NCI-H1417 treated with DMSO at 0.1 percent for 48 hours (cell line): ENCODE data around the gene ATRNL1.
"Not testable (repeated sequence)": the region's sequence is repeated elsewhere in the genome, so short reads cannot be mapped to it uniquely, and the experiment has no call there.

Source experiments
- DNase-seq: peaks from one replicate; lab custom pipeline; 2025; lab: John Stamatoyannopoulos, UW

The ATRNL1 gene

DNA sequence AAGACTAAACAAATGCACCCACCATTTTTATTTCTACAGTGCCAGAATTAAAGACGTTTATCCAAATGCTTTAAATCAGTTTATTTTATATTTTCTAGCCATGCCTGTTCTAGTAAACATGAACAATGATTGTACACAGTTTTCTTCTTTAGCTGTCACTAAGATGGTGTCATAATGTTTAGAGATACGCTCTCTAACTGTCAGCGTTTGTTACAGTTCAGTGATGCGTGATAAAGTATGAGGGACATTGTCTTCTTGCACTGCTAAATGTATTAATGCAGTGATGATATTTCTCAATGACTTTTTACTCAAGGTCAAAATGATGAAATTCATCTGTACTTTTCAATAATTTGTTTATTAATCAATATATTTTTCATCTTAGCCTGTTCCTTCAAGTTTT is 513.6 kb downstream of the ATRNL1 start:
- DNase-seq = no peak

- no peak for DNase-seq
Observed at GRCh38 chr10:115624448-115624847, 531.3 kb downstream of the ATRNL1 start.

DNA sequence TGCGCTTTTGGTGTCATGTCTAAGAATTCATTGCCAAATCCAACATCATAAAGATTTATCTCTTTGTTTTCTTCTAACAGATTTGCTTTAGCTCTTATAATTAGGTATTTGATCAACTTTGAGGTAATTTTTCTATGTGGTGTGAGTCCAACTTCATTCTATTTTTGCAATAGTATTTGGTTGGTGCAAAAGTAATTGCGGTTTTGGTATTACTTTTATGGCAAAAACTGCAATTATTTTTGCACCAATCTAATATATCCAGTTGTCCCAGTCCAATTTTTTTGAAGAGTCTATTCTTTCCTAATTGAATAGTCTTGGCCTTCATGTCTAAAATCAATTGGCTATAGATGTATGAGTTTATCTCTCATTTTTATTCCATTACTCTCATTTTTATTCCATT is 535.5 kb downstream of the ATRNL1 start:
- no peak for DNase-seq

- DNase-seq = no peak
Observed at GRCh38 chr10:115638246-115638645, 545.1 kb downstream of the ATRNL1 start.

GRCh38 chr10:115649217-115649616 is 556.1 kb downstream of the ATRNL1 start:
- DNase-seq = no peak

DNA sequence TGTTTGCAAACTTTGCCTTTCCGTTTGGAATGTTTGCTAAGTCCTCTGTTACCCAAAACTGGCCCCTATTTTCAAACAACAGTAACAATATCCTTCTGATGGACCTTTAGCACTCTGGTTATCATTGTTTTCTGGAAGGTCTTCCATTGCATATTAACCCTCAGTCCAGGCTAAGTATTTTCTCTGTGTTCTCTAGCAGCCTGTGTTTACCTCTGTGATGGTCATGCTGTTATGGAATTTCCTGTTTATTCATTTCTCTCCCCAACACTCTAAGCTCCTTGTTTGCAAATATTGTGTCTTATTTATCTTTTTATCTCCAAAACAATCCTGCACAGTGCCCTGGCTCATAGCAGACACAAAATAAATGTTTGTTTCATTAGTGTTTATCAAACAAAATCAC is 560.3 kb downstream of the ATRNL1 start:
- no peak for DNase-seq

DNA sequence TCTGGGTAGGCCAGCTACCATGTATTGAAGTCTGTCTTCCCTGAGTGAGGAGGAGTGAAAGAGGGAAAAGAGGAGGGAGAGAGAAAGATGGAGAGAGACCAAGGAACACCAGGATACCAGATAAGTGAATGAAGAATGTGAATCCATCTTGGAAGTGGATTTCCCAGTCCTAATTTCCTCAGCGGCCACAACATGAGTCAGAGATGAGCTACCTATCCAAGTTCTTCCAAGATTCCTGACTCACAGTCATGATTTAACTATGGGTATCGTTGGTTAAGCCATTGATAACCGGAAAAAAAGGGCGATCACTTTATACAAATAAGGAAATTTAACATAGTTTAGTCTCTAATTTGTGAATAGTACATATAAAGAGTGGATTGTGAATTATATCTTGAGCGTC is 561.8 kb downstream of the ATRNL1 start:
- DNase-seq = no peak

DNA sequence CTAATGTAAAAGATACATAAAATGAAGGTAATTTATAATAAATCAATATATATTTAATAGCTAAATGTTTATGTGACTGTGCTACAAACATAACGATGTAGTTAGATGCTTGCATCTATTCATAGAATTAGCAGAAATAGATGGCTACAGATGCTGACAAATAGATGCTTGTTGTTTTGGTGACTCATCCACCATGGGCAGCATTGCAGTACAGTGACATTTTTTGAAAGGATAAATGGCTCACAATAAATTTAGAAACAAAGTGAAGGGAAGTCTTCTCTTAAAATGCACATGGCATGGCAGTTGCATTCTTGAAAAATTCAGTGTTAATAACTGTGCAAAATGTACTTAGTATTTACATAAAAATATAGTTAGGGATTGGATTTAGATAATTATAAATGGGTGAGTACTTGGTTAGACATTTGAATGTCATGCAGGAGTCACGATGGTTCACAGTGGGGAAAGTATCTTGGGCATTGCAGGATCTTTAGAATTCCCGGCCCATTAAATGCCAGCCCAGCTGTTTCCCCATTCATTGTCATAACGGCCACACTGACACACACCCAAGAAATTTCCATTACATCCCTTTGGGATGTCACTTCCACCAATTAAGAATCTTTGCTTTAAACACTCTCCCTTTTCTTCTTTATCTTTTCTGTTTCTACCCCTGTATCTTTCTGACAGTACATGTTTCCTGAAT is 564.1 kb downstream of the ATRNL1 start:
- DNase-seq = no peak

DNA sequence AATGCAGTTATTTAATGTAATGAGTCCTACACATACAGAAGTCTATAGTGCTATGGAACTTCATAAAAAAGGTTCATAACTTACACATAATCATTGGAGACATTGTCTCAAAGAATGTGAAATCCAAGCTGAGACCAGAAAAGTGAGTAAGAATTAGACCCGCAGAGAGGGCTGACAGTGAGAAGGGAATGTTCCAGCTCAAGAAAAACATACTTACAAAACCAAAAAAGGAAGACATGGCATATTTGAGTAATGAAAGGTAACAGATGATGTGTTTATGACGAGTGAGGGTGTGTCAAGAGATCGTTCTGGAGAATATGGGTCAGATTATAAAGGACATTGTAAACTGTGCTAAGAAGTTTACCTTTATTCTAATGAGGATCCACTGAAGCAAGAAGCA is 566.5 kb downstream of the ATRNL1 start:
- DNase-seq = no peak

DNA sequence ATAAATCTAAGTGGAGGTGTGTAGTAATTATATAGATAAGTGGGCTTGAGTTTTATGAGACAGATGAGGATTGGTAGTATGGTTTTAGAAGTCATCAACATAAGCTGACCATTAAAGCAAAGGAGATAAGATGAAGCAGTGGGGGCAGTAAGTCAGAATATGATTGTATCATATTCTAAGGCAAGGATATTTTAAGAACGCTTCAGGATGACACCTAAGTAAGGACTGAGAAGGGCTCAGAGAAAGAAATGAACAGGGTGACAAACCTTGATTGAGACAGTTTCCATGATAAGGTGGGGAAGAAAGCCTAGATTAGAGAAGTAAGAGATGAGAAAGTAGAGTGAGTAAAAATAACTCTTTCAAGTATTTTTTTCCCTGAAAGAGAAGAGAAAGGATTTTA is 567.2 kb downstream of the ATRNL1 start:
- no peak for DNase-seq

DNA sequence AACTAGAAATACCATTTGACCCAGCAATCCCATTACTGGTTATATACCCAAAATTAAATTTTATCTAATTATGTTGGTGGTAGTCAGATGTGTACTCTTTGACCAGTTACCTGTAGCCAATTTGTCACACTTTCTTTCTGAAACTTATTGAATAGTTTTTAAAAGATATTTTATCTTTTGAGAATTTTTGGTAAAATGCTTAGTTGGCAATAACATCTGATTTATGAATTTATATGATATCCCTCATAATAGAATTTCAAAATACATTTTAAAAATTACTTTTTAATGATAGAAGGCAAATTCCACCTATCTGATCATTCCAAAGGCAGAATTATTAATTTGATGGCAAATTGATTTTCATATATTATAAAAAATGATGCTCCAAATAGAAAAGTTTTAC is 569.3 kb downstream of the ATRNL1 start:
- DNase-seq = no peak

DNA sequence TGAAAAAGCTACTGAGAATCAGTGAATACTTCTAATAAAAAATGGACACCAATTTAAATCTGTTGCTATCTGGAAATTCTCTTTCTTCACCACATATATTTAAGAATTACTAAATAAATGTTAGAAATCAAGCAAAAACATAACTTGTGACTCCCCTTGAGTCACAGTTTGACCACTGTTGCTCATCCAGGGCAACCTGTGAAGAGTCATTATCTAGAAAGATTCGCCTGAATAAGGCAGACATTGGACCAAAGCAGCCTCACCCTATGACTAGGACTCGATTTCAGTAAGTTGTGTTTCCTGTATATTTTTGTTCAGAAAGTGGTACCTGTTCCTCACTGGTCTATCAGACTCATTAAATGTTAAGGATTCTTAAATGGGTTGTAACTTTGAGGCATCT is 572.4 kb downstream of the ATRNL1 start:
- DNase-seq = no peak

DNA sequence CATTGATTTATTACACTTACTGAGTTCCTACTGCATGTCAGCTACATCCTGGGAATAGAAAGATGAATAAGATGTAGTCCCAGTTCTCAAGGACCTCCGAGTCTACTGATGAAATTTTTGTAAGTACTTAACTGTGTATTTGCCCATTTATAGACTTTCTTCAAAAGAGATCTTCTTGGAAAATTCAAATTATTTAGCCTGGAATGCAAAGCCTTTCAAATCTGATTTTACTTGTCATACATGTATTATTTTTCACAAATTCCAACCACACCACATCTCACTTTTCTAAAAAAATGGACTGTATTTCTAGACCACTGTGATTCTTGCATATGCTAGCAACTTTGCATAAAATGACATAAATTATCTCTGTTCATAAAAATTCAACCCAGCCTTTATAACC is 581.3 kb downstream of the ATRNL1 start:
- DNase-seq = no peak

DNA sequence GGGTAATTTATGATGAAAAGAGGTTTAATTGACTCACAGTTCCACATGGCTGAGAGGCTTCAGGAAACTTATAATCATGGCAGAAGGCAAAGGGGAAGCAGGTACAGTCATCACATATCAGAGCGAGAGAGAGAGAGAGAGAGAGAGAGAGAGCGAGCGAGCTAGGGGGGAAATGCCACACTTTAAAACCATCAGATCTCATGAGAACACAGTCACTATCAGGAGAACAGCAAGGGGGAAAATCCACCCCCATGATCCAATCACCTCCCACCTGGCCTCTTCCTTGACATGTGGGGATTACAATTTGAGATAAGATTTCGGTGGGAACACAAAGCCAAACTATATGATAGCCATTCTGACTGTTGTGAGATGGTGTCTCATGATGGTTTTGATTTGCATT is 603.6 kb downstream of the ATRNL1 start:
- no peak for DNase-seq

- no peak for DNase-seq
Observed at GRCh38 chr10:115706026-115706425, 612.9 kb downstream of the ATRNL1 start.

- no peak for DNase-seq
Observed at GRCh38 chr10:115706488-115707076, 613.4 kb downstream of the ATRNL1 start.

- no peak for DNase-seq
Observed at GRCh38 chr10:115710136-115710535, 617.0 kb downstream of the ATRNL1 start.

DNA sequence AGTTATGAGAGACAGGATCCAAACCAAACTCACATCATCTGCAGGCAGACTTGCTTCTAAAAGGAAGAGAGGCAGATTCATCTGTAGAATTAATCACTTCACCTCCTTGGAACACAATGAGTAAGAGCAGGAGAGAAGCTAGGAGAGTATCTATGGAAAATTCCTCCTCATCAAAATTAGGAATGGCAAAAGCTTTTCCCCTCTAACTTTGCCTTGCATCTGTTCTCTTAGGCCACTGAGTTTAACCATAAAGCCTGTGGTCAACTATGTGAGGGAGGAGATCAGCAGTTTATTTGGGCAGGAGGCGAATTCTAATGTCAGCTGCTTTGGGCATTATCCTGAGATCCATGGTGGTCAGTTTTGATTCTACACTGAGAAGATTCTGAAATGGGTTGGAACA is 618.1 kb downstream of the ATRNL1 start:
- DNase-seq = no peak

DNA sequence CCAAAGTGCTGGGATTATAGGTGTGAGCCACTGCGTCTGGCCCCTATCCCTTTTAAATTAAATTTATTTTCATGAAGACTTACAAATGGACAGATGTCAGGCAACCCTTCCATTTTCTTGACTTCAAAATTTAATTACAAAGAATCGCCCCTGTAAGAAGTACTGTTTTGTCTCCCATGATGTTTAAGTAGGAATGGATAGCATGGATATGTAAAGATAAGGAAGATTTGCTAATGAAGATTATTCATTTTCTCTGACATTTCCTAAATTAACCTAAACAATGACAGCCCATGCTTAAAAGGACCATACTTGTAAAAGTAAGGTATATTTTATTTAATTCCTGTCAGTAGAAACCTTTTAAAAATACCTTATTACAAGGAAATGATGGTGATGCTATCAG is 627.0 kb downstream of the ATRNL1 start:
- DNase-seq = no peak

DNA sequence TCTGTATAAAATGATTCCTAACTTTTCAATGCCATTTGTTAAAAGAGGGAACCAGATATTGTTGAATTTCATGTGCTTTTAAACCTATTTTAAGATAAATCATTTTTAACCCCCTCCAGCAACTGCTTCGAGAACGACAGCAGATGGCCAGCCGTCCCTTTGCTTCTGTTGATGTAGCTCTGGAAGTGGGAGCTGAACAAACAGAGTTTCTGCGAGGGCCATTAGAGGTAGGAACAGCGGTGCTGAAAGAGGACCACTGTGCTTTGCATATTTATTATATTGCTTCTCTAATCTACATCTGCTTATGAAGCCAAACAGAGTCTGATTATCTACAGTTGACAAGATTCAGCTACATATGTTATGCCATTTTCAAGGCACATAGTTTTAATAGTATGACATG is 634.0 kb downstream of the ATRNL1 start:
- no peak for DNase-seq

DNA sequence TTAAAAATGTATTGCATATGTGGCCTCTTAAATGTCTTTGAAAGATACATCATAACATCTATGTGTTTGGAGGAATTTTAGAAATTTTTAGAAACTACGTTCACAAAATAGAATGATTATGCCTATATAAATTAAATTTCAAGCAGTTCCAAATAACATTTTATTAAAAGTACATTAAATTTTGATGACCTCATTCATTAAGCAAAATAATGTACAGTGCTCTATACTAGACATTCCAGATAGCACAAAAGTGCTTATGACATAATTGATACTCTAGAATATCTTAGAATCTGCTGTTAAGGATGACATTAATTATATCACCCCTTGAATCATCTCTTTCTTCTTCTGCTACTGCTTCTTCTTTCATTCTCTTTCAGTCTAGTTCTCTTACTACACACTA is 650.9 kb downstream of the ATRNL1 start:
- DNase-seq = no peak

GRCh38 chr10:115745943-115746342 is 652.8 kb downstream of the ATRNL1 start:
- no peak for DNase-seq

- DNase-seq = no peak
Observed at GRCh38 chr10:115747811-115748210, 654.6 kb downstream of the ATRNL1 start.

GRCh38 chr10:115758488-115758887 is 665.3 kb downstream of the ATRNL1 start:
- not testable (repeated sequence) for DNase-seq
